Activated naive CD4-positive, alpha-beta T cell treated with anti-CD3 and anti-CD28 coated beads for 36 hours (primary cell): Measurements from ENCODE around the gene SLC6A1. TPM values are rescaled to one million over a fixed set of nuclear protein-coding genes. Genes with fewer than 3 reads are reported as not detected.

Source experiments
- CTCF ChIA-PET: fragments of 350-600 bp; sonication (Branson Sonifier 250); formaldehyde crosslinking; loops from one replicate; lab custom pipeline; 2021; ENCODE audit warnings: antibody characterized with exemption; lab: Charles Lee
- DNase-seq: peaks from one replicate; pipeline ENCODE4 v3.0.0-alpha.2; 2020
- H3K27ac Mint-ChIP-seq: one replicate; pipeline ENCODE4 v1.8.0; 2021; ENCODE audit warnings: mild to moderate bottlenecking, mixed read lengths
- H3K27me3 Mint-ChIP-seq: one replicate; pipeline ENCODE4 v1.8.0; 2021; ENCODE audit warnings: low read depth, mixed read lengths
- H3K36me3 Mint-ChIP-seq: one replicate; pipeline ENCODE4 v1.8.0; 2021; ENCODE audit warnings: low read depth, mixed read lengths
- H3K4me1 Mint-ChIP-seq: one replicate; pipeline ENCODE4 v1.8.0; 2021; ENCODE audit warnings: low read depth, mixed read lengths
- H3K4me3 Mint-ChIP-seq: one replicate; pipeline ENCODE4 v1.8.0; 2021; ENCODE audit warnings: mild to moderate bottlenecking, moderate library complexity, mixed read lengths
- H3K9me3 Mint-ChIP-seq: one replicate; pipeline ENCODE4 v1.8.0; 2021; ENCODE audit warnings: mixed read lengths
- intact Hi-C: fragments of 100-400 bp; cut with micrococcal nuclease; formaldehyde crosslinking; loops from one replicate; pipeline ENCODE4 v1.15.1; 2023
- total RNA-seq, 2 experiments: library from RNA; stranded (reverse); gene quantifications; one replicate each; pipeline ENCODE4 v1.2.3, GENCODE V29; 2021

The SLC6A1 gene
- total RNA-seq, 2 experiments from 2014 or later: not detected

DNA sequence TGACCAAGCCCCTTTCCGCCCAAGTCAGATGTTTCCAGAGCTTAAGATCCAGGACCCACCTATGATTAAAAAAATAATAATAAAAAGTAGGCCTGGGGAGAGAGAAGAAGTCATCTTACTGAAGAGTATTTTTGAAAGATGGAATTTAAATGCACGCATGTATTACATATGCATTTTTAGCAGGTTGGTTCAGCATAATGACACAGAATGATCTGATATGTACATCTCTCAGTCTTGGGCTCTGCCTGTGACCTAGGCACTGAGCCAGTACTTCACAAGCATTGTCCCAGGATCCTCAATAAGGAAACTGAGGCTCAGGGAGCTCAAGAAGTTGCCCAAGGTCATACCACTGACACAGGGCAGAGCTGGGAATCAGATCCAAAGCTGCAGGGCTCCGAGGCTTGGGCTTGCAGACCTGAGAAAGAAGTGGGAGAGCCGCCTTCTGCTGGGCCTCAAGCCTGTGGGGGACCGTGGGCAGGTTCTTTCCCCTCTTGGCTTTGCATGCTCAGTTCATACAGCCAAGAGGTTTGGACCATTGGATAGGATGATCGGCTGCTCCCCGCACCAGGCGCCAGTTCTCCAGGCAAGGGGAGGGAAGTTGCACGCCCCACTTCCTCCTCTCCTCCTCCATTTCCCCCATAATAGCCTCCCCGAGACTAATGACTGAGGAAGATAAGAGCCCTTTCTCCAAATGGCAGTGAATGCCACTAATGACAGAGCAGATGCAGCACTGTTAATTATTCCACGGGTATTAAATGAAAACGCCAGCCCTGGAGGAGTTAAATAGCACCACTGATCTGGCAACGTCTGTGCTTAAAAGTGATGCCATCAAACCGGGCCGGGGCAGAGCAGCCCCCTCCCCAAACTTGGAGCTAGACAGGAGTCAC lies 6.9 kb downstream of the SLC6A1 start:
- CTCF ChIA-PET: no interaction called here
- Mint-ChIP-seq H3K9me3 (no peaks in the 10 kb centered on the region), H3K27me3 (peaks cover 28% of the 10 kb centered on the region), H3K4me1 (no peaks in the 10 kb centered on the region), H3K4me3 (no peak overlapping the region), H3K36me3 (no peaks in the 10 kb centered on the region), H3K27ac (no peak overlapping the region)
- DNase-seq: no peak
- intact Hi-C loops: no loop called here

DNA sequence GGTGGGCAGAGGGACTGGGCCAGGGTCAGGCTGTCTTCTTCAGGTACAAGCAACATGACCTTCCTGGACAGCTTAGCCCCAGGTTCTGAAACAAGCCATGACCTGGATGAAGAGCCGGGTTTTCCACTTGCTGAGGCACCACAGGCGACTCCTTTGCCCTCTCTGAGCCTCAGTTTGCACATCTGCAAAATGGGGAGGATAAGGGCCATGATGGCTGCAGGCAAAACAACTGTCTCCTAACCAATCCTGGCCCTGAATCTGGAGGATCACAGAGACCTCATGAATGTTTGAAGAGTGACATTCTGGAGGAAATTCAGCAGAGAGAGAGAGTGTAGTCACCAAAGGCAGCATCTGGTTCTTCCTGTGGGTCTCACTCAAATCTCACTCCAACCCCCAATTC lies 8.0 kb downstream of the SLC6A1 start:
- Mint-ChIP-seq H3K36me3 (no peaks in the 10 kb centered on the region), H3K4me3 (no peak overlapping the region), H3K27ac (no peak overlapping the region), H3K9me3 (no peaks in the 10 kb centered on the region), H3K4me1 (no peaks in the 10 kb centered on the region), H3K27me3 (peaks cover 18% of the 10 kb centered on the region)
- no peak for DNase-seq
- intact Hi-C loops: no loop called here
- CTCF ChIA-PET: interaction anchor here (2.1 kb wide), 1 partner anchor 60 kb away, joined by 6 read pairs; no protein-coding TSS in a partner anchor

DNA sequence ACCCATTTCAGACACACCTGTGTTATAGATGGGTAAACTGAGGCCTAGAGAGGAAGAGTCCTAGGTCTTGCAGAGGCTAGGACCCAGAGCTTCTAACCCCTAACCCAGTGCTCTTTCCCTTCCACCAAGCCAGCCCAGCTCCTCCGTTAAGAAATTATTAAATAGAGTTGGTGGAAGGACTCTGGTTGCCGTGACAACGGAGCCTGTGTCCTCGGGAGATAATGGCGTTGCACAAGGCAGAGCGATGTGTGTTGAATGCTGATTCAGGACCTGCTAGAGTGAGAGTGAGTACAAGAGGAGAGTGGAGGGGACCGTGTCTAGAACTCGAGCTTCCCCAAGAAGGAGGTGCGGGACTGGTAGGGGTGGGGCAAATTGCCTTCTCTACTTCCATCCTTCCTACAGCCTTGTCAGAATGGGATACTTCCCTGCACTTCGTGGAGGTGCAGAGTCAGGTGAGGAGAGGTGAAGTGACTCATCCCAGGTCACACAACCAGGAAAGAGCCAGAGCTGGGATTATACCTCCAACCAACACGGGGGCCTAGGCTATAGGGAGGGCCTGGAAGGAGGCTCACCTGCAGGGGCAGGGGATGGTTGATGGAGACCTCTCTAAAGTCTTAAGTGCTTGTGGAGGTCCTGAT lies 8.6 kb downstream of the SLC6A1 start:
- H3K4me3 Mint-ChIP-seq: no peak overlapping the region
- H3K4me1 Mint-ChIP-seq: no peaks in the 10 kb centered on the region
- CTCF ChIA-PET: interaction anchor here (0.8 to 2.1 kb wide), 2 partner anchors 18 to 59 kb away, joined by 3 to 6 read pairs; no protein-coding TSS in a partner anchor
- intact Hi-C loops: no loop called here
- H3K9me3 Mint-ChIP-seq: no peaks in the 10 kb centered on the region
- no peak for DNase-seq
- peaks cover 12% of the 10 kb centered on the region for H3K27me3 Mint-ChIP-seq
- no peaks in the 10 kb centered on the region for H3K36me3 Mint-ChIP-seq
- no peak overlapping the region for H3K27ac Mint-ChIP-seq

DNA sequence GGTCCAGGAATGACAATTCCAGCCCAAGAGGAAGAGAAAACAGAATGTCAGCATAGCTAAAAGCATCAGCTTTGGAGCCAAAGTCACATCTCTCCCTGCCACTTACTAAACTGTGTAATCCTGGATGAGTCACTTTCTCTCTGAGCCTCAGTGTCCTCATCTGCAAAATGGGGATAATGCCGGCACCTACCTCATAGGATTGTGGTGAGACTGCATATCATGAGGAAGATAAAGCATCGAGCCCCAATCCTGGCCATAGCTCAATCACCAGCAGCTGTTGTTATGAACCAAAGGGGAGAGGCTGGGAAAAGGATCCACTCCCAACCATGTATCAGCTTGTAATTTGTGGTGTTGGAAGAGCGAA lies 9.1 kb downstream of the SLC6A1 start:
- peaks cover 11% of the 10 kb centered on the region for H3K27me3 Mint-ChIP-seq
- H3K27ac Mint-ChIP-seq: no peak overlapping the region
- no peaks in the 10 kb centered on the region for H3K4me1 Mint-ChIP-seq
- H3K36me3 Mint-ChIP-seq: no peaks in the 10 kb centered on the region
- H3K4me3 Mint-ChIP-seq: no peak overlapping the region
- no peaks in the 10 kb centered on the region for H3K9me3 Mint-ChIP-seq
- CTCF ChIA-PET: interaction anchor here (0.8 to 2.1 kb wide), 2 partner anchors 18 to 59 kb away, joined by 3 to 6 read pairs; no protein-coding TSS in a partner anchor
- no peak for DNase-seq
- intact Hi-C loops: no loop called here

DNA sequence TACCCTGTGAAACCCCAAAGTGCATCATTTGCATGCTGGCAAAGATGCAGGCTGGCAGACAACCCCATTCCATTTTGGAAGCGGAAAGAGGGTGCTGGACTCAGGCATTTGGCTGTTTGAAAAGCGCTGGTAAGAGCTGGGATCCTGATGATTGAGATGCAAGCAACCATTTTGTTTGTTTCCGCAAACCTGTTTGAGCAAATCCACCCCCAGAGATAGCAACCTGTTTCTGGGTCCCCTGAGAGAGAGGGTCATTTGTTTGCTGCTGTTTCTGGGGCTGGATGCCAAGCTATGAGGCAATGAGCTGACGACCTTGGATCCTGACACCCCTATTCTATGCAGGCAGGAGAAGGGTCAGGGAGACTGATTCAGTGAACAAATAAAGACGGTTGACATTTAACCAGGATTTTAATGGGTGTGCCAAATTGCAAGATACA lies 9.8 kb downstream of the SLC6A1 start:
- H3K4me1 Mint-ChIP-seq: no peaks in the 10 kb centered on the region
- no peaks in the 10 kb centered on the region for H3K36me3 Mint-ChIP-seq
- H3K27ac Mint-ChIP-seq: no peak overlapping the region
- intact Hi-C loops: no loop called here
- peaks cover 11% of the 10 kb centered on the region for H3K27me3 Mint-ChIP-seq
- no peak overlapping the region for H3K4me3 Mint-ChIP-seq
- CTCF ChIA-PET: interaction anchor here (2.1 kb wide), 1 partner anchor 58 kb away, joined by 6 read pairs; no protein-coding TSS in a partner anchor
- no peaks in the 10 kb centered on the region for H3K9me3 Mint-ChIP-seq
- DNase-seq: no peak

DNA sequence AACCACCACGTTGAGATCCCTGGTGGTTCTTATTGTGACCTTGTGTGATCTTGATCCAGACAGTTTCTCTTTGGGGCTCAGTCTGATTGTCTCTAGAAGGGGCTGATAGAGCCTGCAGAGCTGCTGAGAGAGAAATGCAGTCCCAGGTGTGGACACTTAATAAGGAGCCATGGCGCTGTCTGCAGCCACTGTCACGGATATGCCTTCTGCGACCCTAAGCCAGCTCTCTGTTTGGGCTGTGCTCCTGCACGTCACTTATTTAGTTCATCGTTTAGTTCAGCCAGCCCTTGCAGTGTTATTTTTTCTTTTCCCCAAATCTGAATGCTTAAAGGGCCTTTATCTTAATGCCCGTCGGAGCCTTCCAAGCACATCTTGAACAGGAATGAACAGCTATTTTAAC lies 12.0 kb downstream of the SLC6A1 start:
- H3K9me3 Mint-ChIP-seq: no peaks in the 10 kb centered on the region
- no peak overlapping the region for H3K27ac Mint-ChIP-seq
- DNase-seq: no peak
- CTCF ChIA-PET: no interaction called here
- H3K4me1 Mint-ChIP-seq: no peaks in the 10 kb centered on the region
- no peaks in the 10 kb centered on the region for H3K36me3 Mint-ChIP-seq
- H3K4me3 Mint-ChIP-seq: no peak overlapping the region
- peaks cover 5% of the 10 kb centered on the region for H3K27me3 Mint-ChIP-seq
- intact Hi-C loops: no loop called here

DNA sequence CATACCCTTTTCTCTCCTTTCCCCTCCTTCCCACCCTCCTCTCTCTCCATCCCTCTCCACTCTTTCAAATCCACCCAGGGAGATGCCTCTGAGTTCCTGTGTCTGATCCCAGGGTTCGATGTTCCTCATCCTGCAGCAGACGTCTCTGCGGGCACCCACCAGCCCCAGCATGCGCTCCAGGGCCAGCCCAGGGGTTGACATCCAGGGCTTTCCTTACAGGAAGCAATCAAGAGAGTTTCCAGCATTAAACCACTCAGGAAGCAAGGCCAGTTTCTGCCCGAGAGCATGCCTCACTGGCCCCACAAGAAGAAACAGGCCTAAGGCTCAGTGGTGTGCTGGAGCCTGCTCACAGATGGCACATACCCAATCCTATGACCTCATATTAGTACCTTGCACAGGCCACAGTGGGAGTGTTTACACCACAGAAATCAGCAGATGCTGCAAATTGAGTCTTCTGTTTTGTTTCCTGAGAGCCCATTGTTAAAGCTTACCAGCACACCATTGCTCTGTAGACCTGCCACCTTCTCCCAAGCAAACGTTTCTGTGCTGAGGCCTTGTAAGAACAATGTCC lies 13.2 kb downstream of the SLC6A1 start:
- intact Hi-C loops: no loop called here
- no peak for DNase-seq
- no peak overlapping the region for H3K4me3 Mint-ChIP-seq
- CTCF ChIA-PET: no interaction called here
- H3K27me3 Mint-ChIP-seq: peaks cover 2% of the 10 kb centered on the region
- H3K9me3 Mint-ChIP-seq: no peaks in the 10 kb centered on the region
- no peaks in the 10 kb centered on the region for H3K4me1 Mint-ChIP-seq
- no peak overlapping the region for H3K27ac Mint-ChIP-seq
- no peaks in the 10 kb centered on the region for H3K36me3 Mint-ChIP-seq

DNA sequence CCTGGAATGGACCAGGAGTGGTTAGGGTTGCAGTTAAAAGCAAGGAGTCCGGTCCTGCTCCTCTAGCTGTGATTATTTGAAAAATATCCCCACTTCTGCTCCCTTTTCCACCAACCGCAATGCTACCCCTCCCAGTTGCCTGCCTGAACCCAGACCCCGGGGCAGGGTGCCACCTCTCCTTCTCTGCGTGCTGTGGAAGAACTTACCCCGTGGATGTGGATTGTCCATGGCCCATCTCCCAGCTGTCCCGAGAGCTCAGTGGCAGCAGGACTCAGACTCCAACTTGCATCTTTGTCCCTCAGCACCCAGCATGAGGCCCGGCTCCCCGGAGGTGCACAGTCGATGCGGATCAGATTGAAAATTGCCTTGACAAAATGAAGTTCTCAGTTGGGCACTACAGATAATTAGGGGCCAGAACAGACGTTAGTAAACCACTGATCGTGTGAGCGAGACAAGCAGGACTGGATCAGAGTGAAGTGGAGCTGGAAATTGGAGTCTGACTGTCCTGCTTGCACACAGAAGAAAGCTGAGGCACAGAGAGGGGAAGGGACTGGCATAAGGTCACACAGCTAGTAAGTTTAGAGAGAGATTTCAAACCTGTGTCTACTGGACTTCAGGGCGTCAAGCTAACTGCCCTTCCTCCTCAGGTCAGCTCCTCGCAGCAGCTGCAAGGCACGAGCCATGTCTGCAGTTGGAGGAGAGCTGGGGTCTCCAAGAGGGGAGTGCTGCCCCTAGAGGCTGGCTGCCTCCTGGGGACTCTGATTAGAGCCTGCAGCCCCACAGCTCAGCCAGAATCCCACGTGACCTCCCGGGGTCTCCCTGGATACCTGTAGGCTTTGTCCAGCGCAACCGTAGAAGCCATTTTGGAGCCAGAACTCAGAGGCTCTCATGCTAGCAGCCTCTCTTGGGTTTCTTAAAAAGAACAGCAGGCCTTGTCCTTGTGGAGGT lies 14.7 kb downstream of the SLC6A1 start:
- no peak overlapping the region for H3K4me3 Mint-ChIP-seq
- no peak for DNase-seq
- CTCF ChIA-PET: no interaction called here
- H3K4me1 Mint-ChIP-seq: no peaks in the 10 kb centered on the region
- no peak overlapping the region for H3K27ac Mint-ChIP-seq
- no peaks in the 10 kb centered on the region for H3K9me3 Mint-ChIP-seq
- H3K27me3 Mint-ChIP-seq: peaks cover 2% of the 10 kb centered on the region
- H3K36me3 Mint-ChIP-seq: no peaks in the 10 kb centered on the region
- intact Hi-C loops: no loop called here

DNA sequence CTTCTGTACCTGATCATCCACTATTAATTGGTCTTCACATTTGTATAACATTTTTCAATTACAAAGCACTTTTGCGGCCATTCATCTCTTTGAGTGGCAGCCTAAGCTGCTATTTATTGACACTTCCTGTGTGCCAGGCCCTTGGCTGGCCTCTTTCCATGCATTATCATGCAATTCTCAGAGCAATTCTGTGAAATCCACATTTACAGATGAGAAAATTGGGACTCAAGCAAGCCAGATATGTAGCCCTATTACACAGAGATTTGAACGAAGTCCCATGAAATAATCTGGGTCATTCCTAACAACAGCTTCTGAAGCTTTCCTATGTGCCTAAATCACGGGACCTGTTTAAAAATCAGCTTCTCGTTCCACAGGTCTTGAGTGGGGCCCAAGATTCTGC lies 17.4 kb downstream of the SLC6A1 start:
- CTCF ChIA-PET: no interaction called here
- DNase-seq: no peak

DNA sequence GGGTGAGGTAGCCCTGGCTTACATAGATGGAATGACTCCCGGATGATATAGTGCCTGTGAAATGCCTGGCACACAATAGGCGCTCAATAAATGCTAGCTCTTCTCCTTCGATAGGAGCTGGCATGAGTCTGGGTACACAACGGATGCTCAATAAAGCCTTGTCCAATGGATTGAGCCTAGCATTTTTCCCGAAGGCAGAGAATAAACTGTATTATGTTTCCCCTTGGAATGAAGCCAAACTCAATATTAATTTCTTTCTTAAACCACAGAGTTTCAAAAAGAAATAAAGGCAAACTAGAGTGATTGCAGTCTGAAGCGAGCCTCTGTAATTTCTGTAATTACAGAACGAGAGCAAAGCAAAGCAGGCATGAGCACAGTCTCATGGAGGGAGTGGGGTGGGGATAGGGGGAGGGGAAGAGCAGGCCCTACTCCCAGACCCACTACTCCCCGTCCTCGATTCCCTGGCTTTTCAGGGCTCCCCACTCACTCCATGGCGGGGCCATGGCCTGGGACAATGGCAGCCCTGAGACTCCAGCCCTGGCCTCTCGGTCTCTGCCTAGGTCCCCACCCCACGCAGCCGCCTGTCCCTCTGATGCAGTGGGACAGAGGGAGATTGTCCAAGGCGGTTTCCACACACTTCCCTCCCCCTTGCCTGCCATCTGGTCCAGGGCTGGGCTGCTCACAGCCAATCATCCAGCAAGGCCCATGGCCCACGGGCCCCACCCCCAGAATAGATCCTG lies 18.0 kb downstream of the SLC6A1 start:
- Mint-ChIP-seq H3K36me3 (no peaks in the 10 kb centered on the region), H3K27ac (no peak overlapping the region), H3K9me3 (no peaks in the 10 kb centered on the region), H3K4me3 (no peak overlapping the region), H3K27me3 (peaks cover 6% of the 10 kb centered on the region), H3K4me1 (no peaks in the 10 kb centered on the region)
- DNase-seq: no peak
- intact Hi-C loops: no loop called here
- CTCF ChIA-PET: no interaction called here

More for the DNA sequence above, 17.4 kb downstream of the SLC6A1 start:
- Mint-ChIP-seq H3K27ac (no peak overlapping the region), H3K4me1 (no peaks in the 10 kb centered on the region), H3K4me3 (no peak overlapping the region), H3K9me3 (no peaks in the 10 kb centered on the region), H3K36me3 (no peaks in the 10 kb centered on the region), H3K27me3 (peaks cover 6% of the 10 kb centered on the region)
- intact Hi-C loops: no loop called here

DNA sequence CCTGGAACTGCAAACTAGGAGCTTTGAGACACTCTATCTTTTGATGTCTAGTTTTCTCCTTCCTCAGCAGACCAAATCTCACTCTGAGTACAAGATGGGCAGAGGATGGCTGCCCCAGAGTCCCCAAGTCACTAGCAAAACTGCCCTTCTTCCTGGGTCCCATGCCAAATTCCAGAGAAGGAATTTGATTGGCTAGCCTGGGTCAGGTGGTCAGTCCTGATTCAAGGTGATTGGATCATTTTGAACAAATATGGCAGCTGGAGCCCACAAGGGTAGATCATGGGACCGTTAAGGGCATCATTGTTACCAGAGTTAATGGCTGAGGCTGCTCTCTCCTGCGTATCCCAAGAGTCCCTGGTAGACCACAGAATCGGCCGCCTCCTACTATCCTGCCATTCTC lies 21.7 kb downstream of the SLC6A1 start:
- H3K4me1 Mint-ChIP-seq: no peaks in the 10 kb centered on the region
- DNase-seq: no peak
- CTCF ChIA-PET: no interaction called here
- no peak overlapping the region for H3K4me3 Mint-ChIP-seq
- H3K9me3 Mint-ChIP-seq: no peaks in the 10 kb centered on the region
- H3K27ac Mint-ChIP-seq: no peak overlapping the region
- intact Hi-C loops: no loop called here
- no peaks in the 10 kb centered on the region for H3K36me3 Mint-ChIP-seq
- peaks cover 6% of the 10 kb centered on the region for H3K27me3 Mint-ChIP-seq
